Measurements from ENCODE around the gene CCDC134. TPM values are rescaled to one million over a fixed set of nuclear protein-coding genes. Genes with fewer than 3 reads are reported as not detected.

Gene CCDC134
- total RNA-seq, 1 donor, result 8.1 TPM

DNA sequence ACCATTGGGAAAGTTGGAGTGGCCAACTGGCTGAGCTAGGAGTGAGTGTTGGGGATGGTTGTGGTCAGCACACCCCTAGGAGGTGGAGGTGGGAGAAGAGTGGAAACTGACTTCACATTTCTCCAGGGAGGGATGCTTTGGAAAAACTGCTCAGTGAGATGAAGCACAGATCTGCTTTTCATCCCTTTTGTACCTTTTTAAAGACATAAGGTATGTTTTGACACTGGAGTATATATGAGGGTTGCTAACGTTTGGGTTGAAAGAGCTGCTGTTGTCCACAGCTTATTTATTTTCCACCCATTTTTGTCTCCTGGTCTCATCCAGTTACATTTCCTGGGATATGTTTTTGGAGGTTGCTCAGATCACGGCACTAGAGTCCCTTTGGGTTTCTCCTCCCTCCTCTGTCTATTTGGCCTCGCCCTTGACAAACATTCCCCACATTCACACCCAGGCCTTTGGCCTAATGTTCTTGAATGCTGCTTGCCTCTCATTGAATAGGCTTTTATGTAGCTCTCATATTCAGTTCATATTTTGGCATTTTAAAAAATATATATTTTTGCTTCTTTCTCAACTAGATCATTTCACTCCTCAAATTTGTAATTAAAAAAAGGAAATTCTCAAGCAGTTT, 40.7 kb downstream of the CCDC134 start:
- TF ChIP-seq, protein P1, sequence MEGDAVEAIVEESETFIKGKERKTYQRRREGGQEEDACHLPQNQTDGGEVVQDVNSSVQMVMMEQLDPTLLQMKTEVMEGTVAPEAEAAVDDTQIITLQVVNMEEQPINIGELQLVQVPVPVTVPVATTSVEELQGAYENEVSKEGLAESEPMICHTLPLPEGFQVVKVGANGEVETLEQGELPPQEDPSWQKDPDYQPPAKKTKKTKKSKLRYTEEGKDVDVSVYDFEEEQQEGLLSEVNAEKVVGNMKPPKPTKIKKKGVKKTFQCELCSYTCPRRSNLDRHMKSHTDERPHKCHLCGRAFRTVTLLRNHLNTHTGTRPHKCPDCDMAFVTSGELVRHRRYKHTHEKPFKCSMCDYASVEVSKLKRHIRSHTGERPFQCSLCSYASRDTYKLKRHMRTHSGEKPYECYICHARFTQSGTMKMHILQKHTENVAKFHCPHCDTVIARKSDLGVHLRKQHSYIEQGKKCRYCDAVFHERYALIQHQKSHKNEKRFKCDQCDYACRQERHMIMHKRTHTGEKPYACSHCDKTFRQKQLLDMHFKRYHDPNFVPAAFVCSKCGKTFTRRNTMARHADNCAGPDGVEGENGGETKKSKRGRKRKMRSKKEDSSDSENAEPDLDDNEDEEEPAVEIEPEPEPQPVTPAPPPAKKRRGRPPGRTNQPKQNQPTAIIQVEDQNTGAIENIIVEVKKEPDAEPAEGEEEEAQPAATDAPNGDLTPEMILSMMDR (IDR thresholded peaks at IDR 0.05; ENCODE audit: insufficient read depth, low read length), result no peak
- H3K4me3 ChIP-seq (ENCODE audit: low read depth, low read length), result no peak overlapping the region
- no peak for DNase-seq (ENCODE audit: low read depth)

DNA sequence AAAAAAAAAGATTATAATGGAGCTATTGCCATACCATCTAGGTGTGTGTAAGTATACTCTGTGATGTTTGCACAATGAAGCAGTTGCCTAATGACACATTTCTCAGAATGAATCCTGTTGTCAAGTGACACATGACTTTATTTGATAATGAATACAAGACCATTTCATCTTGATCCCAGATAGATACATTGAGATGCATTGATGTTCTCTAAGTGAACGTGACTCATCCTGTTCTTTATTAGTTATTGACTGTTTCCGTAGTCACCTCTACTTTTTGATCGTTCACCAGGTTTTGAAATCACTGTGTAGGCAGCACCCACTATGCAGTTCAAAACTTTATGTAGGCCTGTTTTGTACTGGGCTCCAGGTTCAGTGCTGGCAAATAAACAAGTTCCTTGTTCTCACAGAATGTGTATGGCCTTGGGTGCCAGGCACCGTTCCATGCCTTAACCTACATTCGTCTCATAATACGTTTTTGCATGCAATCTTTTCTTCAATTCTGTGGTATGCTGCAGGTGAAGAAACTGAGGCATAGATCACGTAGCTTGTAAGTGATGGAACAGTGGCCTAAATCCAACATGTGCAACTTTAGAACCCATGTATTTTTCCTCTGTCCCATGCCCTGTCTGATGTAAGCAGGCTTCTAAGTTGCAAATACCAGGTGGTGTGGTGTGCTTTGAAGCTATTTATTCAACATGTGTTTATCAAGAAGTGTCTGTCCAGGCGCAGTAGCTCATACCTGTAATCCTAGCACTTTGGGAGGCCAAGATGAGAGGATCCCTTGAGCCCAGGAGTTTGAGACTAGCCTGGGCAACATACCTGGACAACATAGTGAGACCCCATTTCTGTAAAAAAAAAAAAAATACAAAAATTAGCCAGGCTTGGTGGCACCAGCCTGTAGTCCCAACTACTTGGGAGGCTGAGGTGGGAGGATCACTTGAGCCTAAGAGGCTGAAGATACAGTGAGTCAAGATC, 42.8 kb downstream of the CCDC134 start:
- H3K4me3 ChIP-seq (ENCODE audit: low read depth, low read length), result no peak overlapping the region
- no peak for DNase-seq (ENCODE audit: low read depth)
- TF ChIP-seq, protein P1 (IDR thresholded peaks at IDR 0.05; ENCODE audit: insufficient read depth, low read length), result no peak

DNA sequence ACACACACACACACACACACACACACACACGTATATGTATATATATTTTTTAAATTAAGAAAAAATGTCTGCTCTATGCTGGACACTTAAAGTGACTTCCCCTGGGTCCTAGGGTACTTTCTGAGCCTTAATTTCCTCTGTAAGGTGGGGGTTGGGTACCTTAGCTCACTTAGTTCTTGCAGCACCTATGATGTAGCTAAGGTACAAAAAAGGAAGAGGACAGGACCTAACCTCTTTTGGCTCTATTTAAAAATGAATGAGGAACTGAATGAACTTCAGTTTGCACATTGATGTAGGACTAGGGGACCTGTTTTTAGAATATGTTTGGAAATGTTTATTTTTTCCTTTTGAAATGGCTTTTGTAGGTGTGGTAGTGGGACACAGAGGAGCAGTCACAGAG, 43.6 kb downstream of the CCDC134 start:
- H3K4me3 ChIP-seq (ENCODE audit: low read depth, low read length), result no peak overlapping the region
- no peak for DNase-seq (ENCODE audit: low read depth)
- TF ChIP-seq, protein P1 (IDR thresholded peaks at IDR 0.05; ENCODE audit: insufficient read depth, low read length), result no peak

DNA sequence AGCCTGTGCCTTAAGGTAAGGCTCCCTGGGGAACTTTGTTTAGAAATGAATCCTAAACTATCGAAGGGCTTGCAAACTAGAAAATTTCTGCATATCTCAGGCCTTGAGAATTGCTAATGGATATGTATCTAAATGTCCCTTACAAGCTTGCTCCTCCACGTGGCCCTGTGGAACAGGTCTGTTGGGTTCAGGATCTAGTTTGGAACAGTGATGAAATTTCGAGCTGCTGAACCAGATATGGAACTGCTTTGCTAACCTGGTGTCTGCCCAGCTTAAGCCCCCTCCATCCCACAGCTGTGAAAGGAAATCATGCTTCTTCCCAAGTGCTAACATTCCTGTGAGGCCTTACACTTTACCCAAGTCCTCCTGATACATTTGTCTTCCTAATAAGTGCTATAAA, 44.0 kb downstream of the CCDC134 start:
- DNase-seq (ENCODE audit: low read depth), result no peak
- TF ChIP-seq, protein P1 (IDR thresholded peaks at IDR 0.05; ENCODE audit: insufficient read depth, low read length), result no peak
- H3K4me3 ChIP-seq (ENCODE audit: low read depth, low read length), result no peak overlapping the region

DNA sequence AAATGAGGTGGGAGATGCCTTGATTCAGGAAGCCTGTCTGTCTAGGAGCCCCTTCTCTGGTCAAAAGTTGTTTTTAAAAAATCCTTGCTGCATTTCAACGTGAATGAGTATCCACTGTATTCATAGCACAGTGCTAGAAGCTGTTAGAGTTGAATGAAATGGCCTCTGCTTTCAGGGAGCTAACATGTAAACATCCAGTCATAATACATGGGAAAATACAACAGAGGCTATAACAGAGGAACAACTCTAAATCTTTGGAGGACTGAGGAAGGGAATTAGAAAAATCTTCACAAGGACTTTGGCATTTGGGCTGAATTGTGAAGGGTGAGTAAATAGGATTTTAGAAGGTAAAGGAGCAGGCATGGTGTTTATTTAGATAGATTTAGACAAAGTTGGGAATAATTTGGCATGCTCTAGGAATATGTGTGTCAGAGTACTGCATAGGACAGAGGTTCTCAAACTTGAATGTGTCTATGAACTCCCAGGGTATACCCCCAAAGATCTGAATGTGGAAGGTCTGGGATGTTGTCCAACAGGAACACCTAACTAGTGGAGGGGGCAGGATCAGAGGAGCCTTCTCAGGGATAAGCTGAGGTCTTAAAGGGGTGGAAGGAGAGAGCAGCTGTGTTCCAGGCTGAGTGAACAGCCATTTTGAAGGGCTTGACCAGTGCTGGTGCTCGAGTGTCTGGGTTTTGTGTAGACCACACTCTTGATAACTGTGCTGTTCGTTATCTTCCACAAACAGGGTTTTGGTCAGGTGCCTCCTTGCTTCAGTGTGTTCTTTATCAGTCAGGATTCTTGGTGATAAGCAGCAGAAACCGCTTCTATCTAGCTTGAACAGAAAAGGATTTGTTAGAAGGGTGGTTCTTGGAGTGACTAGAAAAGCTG, 45.1 kb downstream of the CCDC134 start:
- peak; percentile 13 for DNase-seq (ENCODE audit: low read depth)
- TF ChIP-seq, protein P1 (IDR thresholded peaks at IDR 0.05; ENCODE audit: insufficient read depth, low read length), result no peak
- no peak overlapping the region for H3K4me3 ChIP-seq (ENCODE audit: low read depth, low read length)

DNA sequence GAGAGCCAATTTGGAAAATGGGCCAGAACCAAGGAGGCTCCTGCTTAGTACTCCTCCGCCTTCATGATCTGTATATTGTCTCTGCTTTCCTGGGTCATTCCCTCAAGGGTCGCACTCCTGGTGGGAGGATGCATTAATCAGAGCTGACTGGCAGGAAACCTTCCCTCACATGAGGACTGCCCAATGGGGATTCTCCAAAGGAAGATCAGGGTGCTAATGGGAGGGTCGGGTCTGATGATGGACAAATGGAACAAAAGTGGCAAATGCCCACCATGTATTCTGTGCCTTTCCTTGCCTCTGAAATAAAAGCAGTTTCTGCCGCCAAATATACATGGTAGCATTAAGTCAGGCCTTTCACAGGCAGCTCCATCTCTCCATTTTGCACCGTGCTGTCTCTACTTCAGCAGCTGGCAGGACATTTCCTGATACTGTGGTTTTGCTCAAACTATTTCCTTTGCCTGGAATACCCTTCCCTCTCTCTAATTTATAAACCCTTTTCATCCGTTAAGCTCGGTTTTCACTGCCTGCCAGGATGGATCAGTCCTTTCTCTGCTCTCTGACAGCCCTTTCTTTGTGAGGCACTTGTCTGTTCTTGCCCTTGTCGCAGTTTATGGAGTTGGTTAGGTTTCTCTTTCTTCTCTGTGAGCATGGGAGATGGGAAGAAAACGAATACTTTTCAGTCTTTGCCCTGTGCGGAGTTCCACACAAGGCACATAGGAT, 45.9 kb downstream of the CCDC134 start:
- TF ChIP-seq, protein P1 (IDR thresholded peaks at IDR 0.05; ENCODE audit: insufficient read depth, low read length), result no peak
- no peak overlapping the region for H3K4me3 ChIP-seq (ENCODE audit: low read depth, low read length)
- no peak for DNase-seq (ENCODE audit: low read depth)
